WTC11 (cell line): ENCODE data around the gene ATP8B3. TPM values are rescaled to one million over a fixed set of nuclear protein-coding genes. Genes with fewer than 3 reads are reported as not detected.

Source experiments
- ATAC-seq: fragments of 200-7000 bp; cut with Tn5 transposase; 2 replicates; pipeline ENCODE4 v1.10.0; 2021; ENCODE audit warnings: mild to moderate bottlenecking, moderate library complexity
- CTCF ChIA-PET: fragments of 300-600 bp; sonication (Branson Sonifier 250); formaldehyde crosslinking; loops from one replicate; lab custom pipeline; 2021; ENCODE audit warnings: antibody characterized with exemption; lab: Charles Lee
- POLR2A ChIA-PET: fragments of 350-600 bp; sonication (Branson Sonifier 250); formaldehyde crosslinking; loops from one replicate; lab custom pipeline; 2021; ENCODE audit warnings: antibody characterized with exemption; lab: Charles Lee
- DNase-seq: peaks from one replicate; pipeline ENCODE4 v3.0.0; 2021; ENCODE audit warnings: low spot score
- H3K27ac Mint-ChIP-seq: 2 replicates; pipeline ENCODE4 v1.8.0; 2021; ENCODE audit warnings: mixed read lengths
- H3K27me3 Mint-ChIP-seq: 2 replicates; pipeline ENCODE4 v1.8.0; 2021; ENCODE audit warnings: low read depth, mild to moderate bottlenecking, moderate library complexity, mixed read lengths
- H3K36me3 Mint-ChIP-seq: 2 replicates; pipeline ENCODE4 v1.8.0; 2021; ENCODE audit warnings: mixed read lengths
- H3K4me1 Mint-ChIP-seq: 2 replicates; pipeline ENCODE4 v1.8.0; 2022; ENCODE audit warnings: mixed read lengths
- H3K4me3 Mint-ChIP-seq: 2 replicates; pipeline ENCODE4 v1.8.0; 2021; ENCODE audit warnings: mild to moderate bottlenecking, moderate library complexity, mixed read lengths
- H3K9me3 Mint-ChIP-seq: 2 replicates; pipeline ENCODE4 v1.8.0; 2021; ENCODE audit warnings: mixed read lengths
- AFF4 ChIP-seq: sonication (generic); formaldehyde crosslinking; IDR thresholded peaks from 2 replicates; pipeline ENCODE4 v1.8.1; 2023; ENCODE audit warnings: mild to moderate bottlenecking, missing genetic modification reagents, borderline replicate concordance
- CTCF ChIP-seq: fragments of 200-600 bp; IDR thresholded peaks from 2 replicates; pipeline ENCODE4 v1.8.0; 2022; ENCODE audit warnings: antibody characterized with exemption
- FOXK1 ChIP-seq: sonication (generic); formaldehyde crosslinking; IDR thresholded peaks from 2 replicates; pipeline ENCODE4 v1.8.0; 2022; ENCODE audit warnings: mild to moderate bottlenecking, moderate library complexity, missing genetic modification reagents
- GABPB1 ChIP-seq: sonication (generic); formaldehyde crosslinking; IDR thresholded peaks from 2 replicates; pipeline ENCODE4 v1.8.1; 2023; ENCODE audit warnings: mild to moderate bottlenecking, missing genetic modification reagents
- JAZF1 ChIP-seq: fragments of 250-450 bp; sonication (Bioruptor Pico); IDR thresholded peaks from 2 replicates; pipeline ENCODE4 v1.9.0; 2021; ENCODE audit warnings: moderate library complexity, mild to moderate bottlenecking, inconsistent platforms
- MXD4 ChIP-seq: fragments of 250-450 bp; sonication (Bioruptor Pico); IDR thresholded peaks from 2 replicates; pipeline ENCODE4 v1.8.0; 2021; ENCODE audit warnings: mild to moderate bottlenecking, moderate library complexity, borderline replicate concordance
- NR3C1 ChIP-seq: sonication (generic); formaldehyde crosslinking; conservative IDR thresholded peaks from 2 replicates; pipeline ENCODE4 v1.8.1; 2023; ENCODE audit warnings: low read depth, mild to moderate bottlenecking, missing genetic modification reagents
- SP1 ChIP-seq: sonication (generic); formaldehyde crosslinking; conservative IDR thresholded peaks from 2 replicates; pipeline ENCODE4 v1.8.1; 2022; ENCODE audit warnings: missing genetic modification reagents
- ZMAT4 ChIP-seq: fragments of 250-450 bp; sonication (Bioruptor Pico); IDR thresholded peaks from 2 replicates; pipeline ENCODE4 v1.9.0; 2021; ENCODE audit warnings: mild to moderate bottlenecking
- ZNF219 ChIP-seq: sonication (generic); formaldehyde crosslinking; IDR thresholded peaks from 2 replicates; pipeline ENCODE4 v1.8.0; 2023; ENCODE audit warnings: missing genetic modification reagents, mild to moderate bottlenecking, borderline replicate concordance
- ZNF263 ChIP-seq: sonication (generic); formaldehyde crosslinking; IDR thresholded peaks from 2 replicates; pipeline ENCODE4 v1.8.1; 2022; ENCODE audit warnings: low read depth, mild to moderate bottlenecking, moderate library complexity, missing genetic modification reagents
- ZNF396 ChIP-seq: fragments of 250-450 bp; sonication (Bioruptor Pico); IDR thresholded peaks from 2 replicates; pipeline ENCODE4 v1.8.0; 2021; ENCODE audit warnings: mild to moderate bottlenecking, moderate library complexity, borderline replicate concordance
- ZNF416 ChIP-seq: fragments of 250-450 bp; sonication (Bioruptor Pico); IDR thresholded peaks from 2 replicates; pipeline ENCODE4 v1.9.0; 2021; ENCODE audit warnings: mild to moderate bottlenecking, inconsistent platforms
- total RNA-seq: library from RNA; stranded (reverse); gene quantifications from 3 replicates; pipeline ENCODE4 v1.2.3, GENCODE V29; 2021
- TF ChIP-seq, protein P1 (sequence below): sonication (generic); formaldehyde crosslinking; conservative IDR thresholded peaks from 2 replicates; pipeline ENCODE4 v1.8.1; 2023; ENCODE audit warnings: mild to moderate bottlenecking, low read depth, missing genetic modification reagents, moderate library complexity

The ATP8B3 gene
- total RNA-seq, 1 experiment from 2014 or later, result 5.5 TPM

DNA sequence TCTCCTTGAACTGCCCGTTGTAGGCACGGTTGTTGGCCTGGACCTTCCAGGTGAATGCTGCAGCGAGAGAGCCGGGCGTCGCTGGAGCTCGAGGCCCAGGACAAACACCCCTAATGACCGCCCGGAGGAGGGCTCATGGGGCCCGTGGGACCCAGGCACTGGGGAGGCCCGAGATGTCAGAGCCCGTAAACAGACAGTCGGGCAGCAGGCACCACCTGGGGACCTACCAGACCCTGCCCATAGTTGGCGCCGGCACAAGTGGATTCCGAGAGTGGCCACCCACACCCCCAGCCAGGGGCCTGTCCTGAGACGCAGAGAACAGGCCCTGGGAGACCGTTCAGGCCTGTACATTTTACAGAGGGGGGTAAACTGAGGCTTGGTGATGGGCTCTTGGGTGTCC lies 2.4 kb downstream of the ATP8B3 start:
- ChIA-PET CTCF (interaction anchor here (1.4 to 4.0 kb wide), 4 partner anchors 17 to 29 kb away, joined by 3 to 20 read pairs (median 8); no protein-coding TSS in a partner anchor), POLR2A (interaction anchor here (1.3 kb wide), 1 partner anchor 34 kb away, joined by 3 read pairs; no protein-coding TSS in a partner anchor)
- TF ChIP-seq, protein P1, sequence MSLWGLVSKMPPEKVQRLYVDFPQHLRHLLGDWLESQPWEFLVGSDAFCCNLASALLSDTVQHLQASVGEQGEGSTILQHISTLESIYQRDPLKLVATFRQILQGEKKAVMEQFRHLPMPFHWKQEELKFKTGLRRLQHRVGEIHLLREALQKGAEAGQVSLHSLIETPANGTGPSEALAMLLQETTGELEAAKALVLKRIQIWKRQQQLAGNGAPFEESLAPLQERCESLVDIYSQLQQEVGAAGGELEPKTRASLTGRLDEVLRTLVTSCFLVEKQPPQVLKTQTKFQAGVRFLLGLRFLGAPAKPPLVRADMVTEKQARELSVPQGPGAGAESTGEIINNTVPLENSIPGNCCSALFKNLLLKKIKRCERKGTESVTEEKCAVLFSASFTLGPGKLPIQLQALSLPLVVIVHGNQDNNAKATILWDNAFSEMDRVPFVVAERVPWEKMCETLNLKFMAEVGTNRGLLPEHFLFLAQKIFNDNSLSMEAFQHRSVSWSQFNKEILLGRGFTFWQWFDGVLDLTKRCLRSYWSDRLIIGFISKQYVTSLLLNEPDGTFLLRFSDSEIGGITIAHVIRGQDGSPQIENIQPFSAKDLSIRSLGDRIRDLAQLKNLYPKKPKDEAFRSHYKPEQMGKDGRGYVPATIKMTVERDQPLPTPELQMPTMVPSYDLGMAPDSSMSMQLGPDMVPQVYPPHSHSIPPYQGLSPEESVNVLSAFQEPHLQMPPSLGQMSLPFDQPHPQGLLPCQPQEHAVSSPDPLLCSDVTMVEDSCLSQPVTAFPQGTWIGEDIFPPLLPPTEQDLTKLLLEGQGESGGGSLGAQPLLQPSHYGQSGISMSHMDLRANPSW (CRISPR knock-in tag), result no peak
- TF ChIP-seq CTCF (no peak), JAZF1 (CRISPR knock-in tag) (no peak), FOXK1 (CRISPR knock-in tag) (no peak), ZMAT4 (no peak), ZNF219 (CRISPR knock-in tag) (no peak), ZNF396 (CRISPR knock-in tag) (no peak), GABPB1 (CRISPR knock-in tag) (no peak), SP1 (no peak), MXD4 (CRISPR knock-in tag) (no peak), ZNF416 (CRISPR knock-in tag) (no peak), AFF4 (CRISPR knock-in tag) (no peak)
- Mint-ChIP-seq H3K27me3 (peaks cover 4% of the 10 kb centered on the region), H3K9me3 (no peaks in the 10 kb centered on the region), H3K4me1 (peaks cover 5% of the 10 kb centered on the region; the same call in 1 of the 2 replicates), H3K36me3 (no peaks in the 10 kb centered on the region), H3K4me3 (no peak overlapping the region), H3K27ac (no peak overlapping the region)
- ATAC-seq (no peak), DNase-seq (no peak)

- H3K4me1 Mint-ChIP-seq, result peaks cover 5% of the 10 kb centered on the region; the same call in 1 of the 2 replicates
- CTCF ChIA-PET, result interaction anchor here (1.0 to 4.0 kb wide), 2 partner anchors 18 to 34 kb away, joined by 3 to 20 read pairs; no protein-coding TSS in a partner anchor
Observed at GRCh38 chr19:1808395-1808731, 3.7 kb downstream of the ATP8B3 start.

More at GRCh38 chr19:1808395-1808731, 3.7 kb downstream of the ATP8B3 start:
- TF ChIP-seq ZNF263 (no peak), ZNF219 (CRISPR knock-in tag) (no peak), NR3C1 (CRISPR knock-in tag) (no peak)
- DNase-seq (no peak), ATAC-seq (no peak)
- Mint-ChIP-seq H3K9me3 (no peaks in the 10 kb centered on the region), H3K36me3 (no peaks in the 10 kb centered on the region), H3K4me3 (no peak overlapping the region), H3K27me3 (peaks cover 4% of the 10 kb centered on the region), H3K27ac (no peak overlapping the region)
- POLR2A ChIA-PET, result no interaction called here
